NB4 (cell line): Measurements from ENCODE around the gene ZDHHC13.

ENCODE experiments used
- POLR2A ChIP-seq: IDR thresholded peaks from 2 replicates; pipeline ENCODE4 v1.6.1; 2011; ENCODE audit warnings: mild to moderate bottlenecking; ENCODE audit not compliant: insufficient read length; ENCODE audit errors: extremely low read depth
- TF ChIP-seq, protein P1 (sequence below): IDR thresholded peaks from one replicate; pipeline ENCODE4 v1.5.1; 2012; ENCODE audit warnings: low read depth, low read length
- TF ChIP-seq, protein P2 (sequence below): IDR thresholded peaks from 2 replicates; pipeline ENCODE4 v1.6.1; 2011; ENCODE audit warnings: low read depth, low read length

DNA sequence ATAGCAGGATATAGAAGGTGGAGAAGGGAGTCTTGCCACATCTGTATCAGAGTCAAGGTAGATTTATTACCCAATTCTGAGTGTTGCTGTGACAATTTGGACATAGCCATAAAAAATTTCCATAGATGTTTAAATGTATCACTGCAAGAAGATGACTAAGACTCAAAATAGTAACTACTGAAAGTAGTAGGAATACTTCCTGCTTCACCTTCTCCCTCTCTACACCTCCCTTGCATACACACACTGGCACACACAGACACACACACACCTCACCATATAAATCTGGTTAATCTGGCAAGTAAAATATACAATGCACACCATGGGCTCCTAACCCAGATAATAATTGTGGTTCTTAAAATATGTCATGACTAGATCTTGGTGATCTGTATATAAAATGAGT lies 5.2 kb upstream of the ZDHHC13 start:
- TF ChIP-seq, protein P1, sequence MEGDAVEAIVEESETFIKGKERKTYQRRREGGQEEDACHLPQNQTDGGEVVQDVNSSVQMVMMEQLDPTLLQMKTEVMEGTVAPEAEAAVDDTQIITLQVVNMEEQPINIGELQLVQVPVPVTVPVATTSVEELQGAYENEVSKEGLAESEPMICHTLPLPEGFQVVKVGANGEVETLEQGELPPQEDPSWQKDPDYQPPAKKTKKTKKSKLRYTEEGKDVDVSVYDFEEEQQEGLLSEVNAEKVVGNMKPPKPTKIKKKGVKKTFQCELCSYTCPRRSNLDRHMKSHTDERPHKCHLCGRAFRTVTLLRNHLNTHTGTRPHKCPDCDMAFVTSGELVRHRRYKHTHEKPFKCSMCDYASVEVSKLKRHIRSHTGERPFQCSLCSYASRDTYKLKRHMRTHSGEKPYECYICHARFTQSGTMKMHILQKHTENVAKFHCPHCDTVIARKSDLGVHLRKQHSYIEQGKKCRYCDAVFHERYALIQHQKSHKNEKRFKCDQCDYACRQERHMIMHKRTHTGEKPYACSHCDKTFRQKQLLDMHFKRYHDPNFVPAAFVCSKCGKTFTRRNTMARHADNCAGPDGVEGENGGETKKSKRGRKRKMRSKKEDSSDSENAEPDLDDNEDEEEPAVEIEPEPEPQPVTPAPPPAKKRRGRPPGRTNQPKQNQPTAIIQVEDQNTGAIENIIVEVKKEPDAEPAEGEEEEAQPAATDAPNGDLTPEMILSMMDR, result no peak
- no peak for TF ChIP-seq POLR2A
- TF ChIP-seq, protein P2, sequence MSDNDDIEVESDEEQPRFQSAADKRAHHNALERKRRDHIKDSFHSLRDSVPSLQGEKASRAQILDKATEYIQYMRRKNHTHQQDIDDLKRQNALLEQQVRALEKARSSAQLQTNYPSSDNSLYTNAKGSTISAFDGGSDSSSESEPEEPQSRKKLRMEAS, result no peak
